HEK293T (cell line): ENCODE results near the gene HKDC1.

Source experiments
- ARNT ChIP-seq: fragments of 450-650 bp; IDR thresholded peaks from 2 replicates; pipeline ENCODE4 v1.6.1; 2017; ENCODE audit warnings: mild to moderate bottlenecking
- BHLHE40 ChIP-seq: fragments of 450-650 bp; IDR thresholded peaks from 2 replicates; pipeline ENCODE4 v1.6.1; 2016; ENCODE audit warnings: mild to moderate bottlenecking, moderate library complexity, borderline replicate concordance
- CTBP1 ChIP-seq: fragments of 450-650 bp; IDR thresholded peaks from 2 replicates; pipeline ENCODE4 v1.6.1; 2016; ENCODE audit warnings: borderline replicate concordance
- ELF4 ChIP-seq: fragments of 450-650 bp; IDR thresholded peaks from 2 replicates; pipeline ENCODE4 v1.6.1; 2017; ENCODE audit warnings: antibody characterized with exemption
- FOXA1 ChIP-seq: fragments of 450-650 bp; IDR thresholded peaks from 2 replicates; pipeline ENCODE4 v1.6.1; 2016; ENCODE audit warnings: mild to moderate bottlenecking
- FOXK2 ChIP-seq: fragments of 450-650 bp; IDR thresholded peaks from 2 replicates; pipeline ENCODE4 v1.6.1; 2016; ENCODE audit warnings: mild to moderate bottlenecking
- LEF1 ChIP-seq: fragments of 450-650 bp; IDR thresholded peaks from 2 replicates; pipeline ENCODE4 v1.6.1; 2017; ENCODE audit warnings: mild to moderate bottlenecking, borderline replicate concordance
- SP1 ChIP-seq: fragments of 450-650 bp; IDR thresholded peaks from 2 replicates; pipeline ENCODE4 v1.6.1; 2017
- SUZ12 ChIP-seq: fragments of 450-650 bp; IDR thresholded peaks from 2 replicates; pipeline ENCODE4 v1.6.1; 2016; ENCODE audit warnings: mild to moderate bottlenecking
- TARDBP ChIP-seq: fragments of 450-650 bp; IDR thresholded peaks from 2 replicates; pipeline ENCODE4 v1.6.1; 2016
- ZNF384 ChIP-seq: fragments of 450-650 bp; IDR thresholded peaks from 2 replicates; pipeline ENCODE4 v1.6.1; 2016
- TF ChIP-seq, protein P1 (sequence below): fragments of 450-650 bp; IDR thresholded peaks from 2 replicates; pipeline ENCODE4 v1.6.1; 2016

DNA sequence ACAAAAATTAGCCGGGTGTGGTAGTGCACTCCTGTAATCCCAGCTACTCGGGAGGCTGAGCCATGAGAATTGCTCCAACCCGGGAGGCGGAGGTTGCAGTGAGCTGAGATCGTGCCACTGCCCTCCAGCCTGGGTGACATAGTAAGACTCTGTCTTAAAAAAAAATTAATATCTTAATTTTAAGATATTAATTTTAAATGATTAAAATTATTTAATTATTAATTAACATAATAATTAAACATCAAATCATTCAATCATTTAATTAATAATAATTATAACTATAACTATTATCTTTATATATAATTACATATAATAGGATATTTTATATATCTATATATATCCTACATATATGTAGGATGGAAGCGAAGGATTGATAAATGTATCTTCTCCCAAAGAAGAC lies 56.4 kb downstream of the HKDC1 start:
- TF ChIP-seq FOXA1 (no peak), ELF4 (no peak), CTBP1 (no peak), SUZ12 (no peak), ZNF384 (no peak), FOXK2 (no peak), ARNT (no peak), TARDBP (no peak), SP1 (no peak), LEF1 (no peak), BHLHE40 (no peak)
- TF ChIP-seq, protein P1, sequence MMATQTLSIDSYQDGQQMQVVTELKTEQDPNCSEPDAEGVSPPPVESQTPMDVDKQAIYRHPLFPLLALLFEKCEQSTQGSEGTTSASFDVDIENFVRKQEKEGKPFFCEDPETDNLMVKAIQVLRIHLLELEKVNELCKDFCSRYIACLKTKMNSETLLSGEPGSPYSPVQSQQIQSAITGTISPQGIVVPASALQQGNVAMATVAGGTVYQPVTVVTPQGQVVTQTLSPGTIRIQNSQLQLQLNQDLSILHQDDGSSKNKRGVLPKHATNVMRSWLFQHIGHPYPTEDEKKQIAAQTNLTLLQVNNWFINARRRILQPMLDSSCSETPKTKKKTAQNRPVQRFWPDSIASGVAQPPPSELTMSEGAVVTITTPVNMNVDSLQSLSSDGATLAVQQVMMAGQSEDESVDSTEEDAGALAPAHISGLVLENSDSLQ: no peak
